Adrenal gland (tissue), 12 donors: ENCODE data around the gene KBTBD12. TPM values are rescaled to one million over a fixed set of nuclear protein-coding genes. Genes with fewer than 3 reads are reported as not detected.
"Not testable (repeated sequence)": the region's sequence is repeated elsewhere in the genome, so short reads cannot be mapped to it uniquely, and the experiment has no call there.

Experiments
- DNase-seq, 7 donors: peaks; one replicate each; pipeline ENCODE4 v3.0.0-alpha.2; 2019 to 2020
- H3K27ac ChIP-seq, 5 donors: fragments of 200-600 bp; sonication (generic) in 4 of 5; 1 replicate in 3 of 5; 2 replicates in 2 of 5; pipeline versions ENCODE4 v1.5.1 to v1.8.0; 2016 to 2020; ENCODE audit warnings: mild to moderate bottlenecking in 1 of 5
- H3K27me3 ChIP-seq: fragments of 200-600 bp; 2 replicates; pipeline ENCODE4 v1.8.0; 2021
- H3K36me3 ChIP-seq, 2 donors: fragments of 200-600 bp; replicated peaks in 1 of 2; 1 replicate in 1 of 2; 2 replicates in 1 of 2; pipeline versions ENCODE4 v1.5.1 to v1.8.0; 2018 to 2022
- H3K4me1 ChIP-seq, 2 donors: fragments of 200-600 bp; replicated peaks in 1 of 2; 1 replicate in 1 of 2; 2 replicates in 1 of 2; pipeline versions ENCODE4 v1.5.1 to v1.8.0; 2018 to 2021
- H3K4me3 ChIP-seq, 4 donors: fragments of 200-600 bp; sonication (generic) in 3 of 4; one replicate each; pipeline ENCODE4 v1.5.1; 2016 to 2018
- H3K9me3 ChIP-seq, 3 donors: fragments of 200-600 bp; sonication (generic) in 1 of 3; replicated peaks in 1 of 3; 1 replicate in 2 of 3; 2 replicates in 1 of 3; pipeline versions ENCODE4 v1.5.1 to v1.8.0; 2016 to 2021
- POLR2A ChIP-seq, 2 donors: fragments of 450-650 bp; IDR thresholded peaks; one replicate each; pipeline ENCODE4 v1.6.1; 2017; ENCODE audit warnings: antibody characterized with exemption in 2 of 2, mild to moderate bottlenecking in 2 of 2, moderate library complexity in 1 of 2
- WGBS, 4 donors: extraction: QIAGEN DNeasy Blood & Tissue Kit in 2 of 4; methylation state at CpG; one replicate each; pipeline versions ENCODE4 v1.1.5 to v1.1.7; 2013 to 2017; 5-methylcytosine and 5-hydroxymethylcytosine counted together
- intact Hi-C, 2 donors: fragments of 100-400 bp; cut with DNase I; formaldehyde crosslinking; loops; one replicate each; pipeline versions ENCODE4 v1.14.1 to v1.15.0; 2022 to 2023
- polyA plus RNA-seq, 3 donors: library from polyadenylated mRNA; stranded (reverse); fragments of 200-250 nt in 2 of 3; fragments of 350-450 nt in 1 of 3; fragmentation: Illumina TruSeq in 1 of 3; extraction: RNeasy Lipid Tissue Mini Kit (QIAGEN cat#74804) in 1 of 3; gene quantifications; one replicate each; pipeline ENCODE4 v1.2.3, GENCODE V29; 2013 to 2014
- total RNA-seq, 9 donors: library from RNA; depleted of rRNA in 4 of 9; stranded (reverse); fragments of >200 nt in 4 of 9; fragments of 120-200 nt in 1 of 9; fragmentation: NEBNext Ultra II Directional in 1 of 9; extraction: Animal tissue kit (Norgen Biotek cat#: 25700) in 1 of 9; gene quantifications; one replicate each; pipeline versions ENCODE4 v1.1.0 to v1.2.4, GENCODE V29; 2013 to 2023
- TF ChIP-seq, protein P1 (sequence below), 6 experiments: fragments of 450-650 bp in 4 of 6; fragments of 200-600 bp in 2 of 6; sonication (generic) in 1 of 6; IDR thresholded peaks; 1 replicate in 5 of 6; 2 replicates in 1 of 6; pipeline versions ENCODE4 v1.5.1 to v1.8.0; 2016 to 2021; ENCODE audit warnings: antibody characterized with exemption in 6 of 6, mild to moderate bottlenecking in 2 of 6, moderate library complexity in 1 of 6
- donor health status: healthy with polysubstance abuse.
- donor health status: Bipolar disorder and iron deficiency.
- donor health status: DM: yes; HTN: yes; CAD: no.
- donor health status: DM: no; HTN: no; CAD: no.
- donor health status: DM: no; HTN: no; CAD: no.
- donor health status: DM: yes; HTN: yes; CAD: no.

KBTBD12 gene
- total and polyA plus RNA-seq, 12 donors, result 0.07 to 0.95 (median 0.42) TPM

DNA sequence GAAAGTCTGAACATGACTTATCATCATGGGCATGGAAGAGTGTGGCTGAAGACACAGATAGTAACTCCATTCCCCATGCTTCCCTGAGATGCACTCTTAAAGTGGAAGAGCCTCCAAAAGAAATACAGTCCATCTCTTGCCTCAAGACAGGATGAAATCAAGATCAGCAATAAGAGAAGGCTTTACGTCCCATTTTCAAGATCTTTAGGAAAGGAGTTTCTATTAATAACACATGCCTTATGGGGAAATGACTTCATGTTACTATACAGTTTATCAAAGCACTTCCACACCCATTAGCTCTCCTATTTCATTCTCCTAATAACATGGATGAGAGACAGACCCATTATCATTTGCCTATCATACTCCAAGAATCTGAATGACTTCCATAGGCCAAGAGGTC is 6.1 kb upstream of the KBTBD12 start:
- no peak for DNase-seq
- no peaks in the 10 kb centered on the region for H3K27me3 ChIP-seq
- TF ChIP-seq, protein P1, sequence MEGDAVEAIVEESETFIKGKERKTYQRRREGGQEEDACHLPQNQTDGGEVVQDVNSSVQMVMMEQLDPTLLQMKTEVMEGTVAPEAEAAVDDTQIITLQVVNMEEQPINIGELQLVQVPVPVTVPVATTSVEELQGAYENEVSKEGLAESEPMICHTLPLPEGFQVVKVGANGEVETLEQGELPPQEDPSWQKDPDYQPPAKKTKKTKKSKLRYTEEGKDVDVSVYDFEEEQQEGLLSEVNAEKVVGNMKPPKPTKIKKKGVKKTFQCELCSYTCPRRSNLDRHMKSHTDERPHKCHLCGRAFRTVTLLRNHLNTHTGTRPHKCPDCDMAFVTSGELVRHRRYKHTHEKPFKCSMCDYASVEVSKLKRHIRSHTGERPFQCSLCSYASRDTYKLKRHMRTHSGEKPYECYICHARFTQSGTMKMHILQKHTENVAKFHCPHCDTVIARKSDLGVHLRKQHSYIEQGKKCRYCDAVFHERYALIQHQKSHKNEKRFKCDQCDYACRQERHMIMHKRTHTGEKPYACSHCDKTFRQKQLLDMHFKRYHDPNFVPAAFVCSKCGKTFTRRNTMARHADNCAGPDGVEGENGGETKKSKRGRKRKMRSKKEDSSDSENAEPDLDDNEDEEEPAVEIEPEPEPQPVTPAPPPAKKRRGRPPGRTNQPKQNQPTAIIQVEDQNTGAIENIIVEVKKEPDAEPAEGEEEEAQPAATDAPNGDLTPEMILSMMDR (IDR thresholded peaks at IDR 0.05), result no peak
- no peak for TF ChIP-seq POLR2A (IDR thresholded peaks at IDR 0.05)
- intact Hi-C loops, result no loop called here
- 0 to 82% (median 54%) methylated on average over 1 of the region's 1 CpG for WGBS, 4 donors
- H3K36me3 ChIP-seq, result no peaks in the 10 kb centered on the region
- H3K27ac ChIP-seq, result no peak overlapping the region
- no peak overlapping the region for H3K4me3 ChIP-seq
- peaks cover 0 to 8% of the 10 kb centered on the region in 2 donors for H3K4me1 ChIP-seq
- no peaks in the 10 kb centered on the region for H3K9me3 ChIP-seq

DNA sequence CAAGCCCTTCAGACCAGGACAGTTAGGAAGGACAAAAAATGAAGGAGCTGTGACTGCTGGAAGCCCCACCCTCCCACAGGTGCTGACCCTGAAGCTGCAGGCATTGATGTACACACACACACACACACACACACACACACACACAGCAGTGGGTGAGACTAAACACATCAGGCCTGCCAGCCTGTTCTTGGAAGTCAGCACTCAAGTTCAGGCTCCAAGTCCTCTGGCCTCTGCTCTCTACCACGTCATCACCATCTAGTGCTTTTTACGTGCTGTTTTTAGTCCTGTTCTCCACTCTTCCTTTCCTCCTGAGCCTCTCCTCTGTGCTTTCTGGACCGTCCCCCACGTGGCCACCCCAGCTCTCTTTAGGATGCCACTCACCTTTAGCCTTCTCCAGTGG is 5.4 kb upstream of the KBTBD12 start:
- H3K9me3 ChIP-seq, result no peaks in the 10 kb centered on the region
- no peak for DNase-seq
- no peaks in the 10 kb centered on the region for H3K27me3 ChIP-seq
- WGBS, 4 donors, result 83 to 92% (median 89%) methylated on average over 4 of the region's 4 CpGs
- TF ChIP-seq POLR2A (IDR thresholded peaks at IDR 0.05), result no peak
- TF ChIP-seq, protein P1 (IDR thresholded peaks at IDR 0.05), result no peak
- no peaks in the 10 kb centered on the region for H3K36me3 ChIP-seq
- H3K27ac ChIP-seq, result no peak overlapping the region
- peaks cover 0 to 12% of the 10 kb centered on the region in 2 donors for H3K4me1 ChIP-seq
- H3K4me3 ChIP-seq, result no peak overlapping the region
- intact Hi-C loops, result no loop called here

DNA sequence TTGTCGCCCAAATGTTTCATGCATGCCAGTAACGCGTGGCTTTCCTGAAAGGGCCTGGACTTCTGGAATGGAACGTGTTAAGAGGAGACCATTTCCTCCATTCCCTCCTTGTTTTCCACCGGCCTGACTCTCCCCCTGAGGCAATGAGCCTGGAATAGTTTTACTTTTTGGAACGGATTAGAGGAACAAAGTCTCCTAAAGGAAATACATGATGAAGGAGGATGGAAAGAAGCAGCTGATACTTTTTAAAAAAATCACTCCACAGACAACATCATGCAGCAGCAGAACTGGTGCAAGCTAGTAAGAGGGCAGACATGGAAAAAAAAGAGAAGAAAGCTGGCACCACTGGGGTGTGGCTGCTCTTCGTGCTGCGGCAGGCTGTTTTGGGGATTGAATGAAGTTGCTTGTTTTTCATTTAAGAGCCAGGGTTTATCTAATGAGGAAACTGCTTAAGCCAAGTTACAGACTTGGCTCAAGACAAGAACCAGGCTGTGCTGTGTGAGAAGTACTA is 3.6 kb upstream of the KBTBD12 start:
- TF ChIP-seq POLR2A (IDR thresholded peaks at IDR 0.05), result no peak
- TF ChIP-seq, protein P1 (IDR thresholded peaks at IDR 0.05), result no peak
- WGBS, 4 donors, result 38 to 60% (median 52%) methylated on average over 8 of the region's 8 CpGs
- no peak for DNase-seq
- Histone ChIP-seq H3K9me3 (no peaks in the 10 kb centered on the region), H3K27me3 (no peaks in the 10 kb centered on the region), H3K4me1 (peaks cover 0 to 25% of the 10 kb centered on the region in 2 donors), H3K36me3 (no peaks in the 10 kb centered on the region), H3K4me3 (no peak overlapping the region), H3K27ac (peak overlapping the region in 2 of 5 donors; percentile 17 to 41)
- intact Hi-C loops, result no loop called here

DNA sequence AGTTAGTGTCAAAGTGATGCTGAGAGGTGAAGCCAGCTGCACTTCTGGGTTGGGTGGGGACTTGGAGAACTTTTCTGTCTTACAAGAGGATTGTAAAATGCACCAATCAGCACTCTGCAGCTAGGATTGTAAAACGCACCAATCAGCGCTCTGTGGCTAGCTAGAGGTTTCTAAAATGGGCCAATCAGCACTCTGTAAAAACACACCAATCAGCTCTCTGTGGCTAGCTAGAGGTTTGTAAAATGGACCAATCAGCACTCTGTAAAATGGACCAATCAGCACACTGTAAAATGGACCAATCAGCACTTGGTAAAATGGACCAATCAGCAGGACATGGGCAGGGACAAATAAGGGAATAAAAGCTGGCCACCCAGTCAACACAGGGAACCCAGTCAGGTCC is 1.2 kb upstream of the KBTBD12 start:
- intact Hi-C loops, H3K4me3 ChIP-seq, H3K27me3 ChIP-seq, H3K36me3 ChIP-seq, DNase-seq, H3K9me3 ChIP-seq, H3K27ac ChIP-seq: not testable (repeated sequence)
- 93 to 100% (median 96%) methylated on average over 2 of the region's 2 CpGs for WGBS, 4 donors
- H3K4me1 ChIP-seq, result peaks cover 0 to 25% of the 10 kb centered on the region in 2 donors

DNA sequence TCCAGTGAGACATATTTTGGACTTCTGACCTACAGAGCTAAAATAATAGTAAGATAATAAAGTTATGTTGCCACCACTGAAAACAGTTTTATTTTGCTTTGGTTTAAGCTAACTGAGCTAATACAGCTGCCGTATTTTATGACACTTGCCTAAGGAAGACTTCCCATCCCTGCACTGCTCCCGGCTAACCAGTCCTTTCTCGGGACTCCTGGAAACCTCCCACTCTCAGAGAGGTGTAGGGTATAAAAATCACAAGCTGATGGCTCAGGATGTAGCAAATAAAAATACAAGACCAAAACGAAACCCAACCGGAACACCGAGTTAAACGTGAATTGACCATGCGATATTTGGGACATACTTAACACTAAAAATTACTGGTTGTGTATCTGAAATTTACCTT is 448 bp upstream of the KBTBD12 start:
- intact Hi-C loops, result no loop called here
- Histone ChIP-seq H3K4me1 (peaks cover 0 to 25% of the 10 kb centered on the region in 2 donors), H3K27ac (no peak overlapping the region), H3K36me3 (no peaks in the 10 kb centered on the region), H3K4me3 (peak overlapping the region in 1 of 4 donors; percentile 46), H3K27me3 (no peaks in the 10 kb centered on the region), H3K9me3 (no peaks in the 10 kb centered on the region)
- no peak for DNase-seq
- WGBS, 4 donors, result 63 to 76% (median 68%) methylated on average over 8 of the region's 8 CpGs
- no peak for TF ChIP-seq POLR2A (IDR thresholded peaks at IDR 0.05)
- TF ChIP-seq, protein P1 (IDR thresholded peaks at IDR 0.05), result no peak
